ENCODE data around the gene STARD6. TPM values are rescaled to one million over a fixed set of nuclear protein-coding genes. Genes with fewer than 3 reads are reported as not detected.

Gene STARD6
- polyA plus RNA-seq, 1 of the 3 experiments (the other 2 are of a cell fraction): not detected

DNA sequence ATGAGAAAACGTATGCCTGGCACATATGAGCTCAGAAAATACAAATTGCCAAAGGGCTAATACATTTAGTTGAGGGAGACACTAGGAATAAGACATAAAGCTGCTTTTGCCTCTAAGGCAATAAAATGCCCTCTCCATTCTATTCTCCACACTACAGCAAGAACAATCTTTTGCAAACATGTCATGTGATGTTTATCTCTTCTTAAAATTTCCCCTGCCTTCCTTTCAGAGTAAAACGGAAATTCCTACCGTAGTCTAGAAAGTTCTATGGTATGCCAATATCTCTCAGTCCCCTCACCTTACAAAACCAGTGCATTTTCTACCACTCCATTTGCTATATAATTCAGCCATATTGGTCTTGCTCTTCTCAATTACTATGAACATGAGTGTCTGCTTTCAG lies 33.2 kb upstream of the STARD6 start:
- no peaks in the 10 kb centered on the region for H3K36me3 ChIP-seq (replicated peaks in 1 of 2; ENCODE audit: control insufficient read depth in 1 of 2, insufficient read depth in 2 of 2, low read length in 1 of 2)
- H3K79me2 ChIP-seq (ENCODE audit: insufficient read depth): no peaks in the 10 kb centered on the region
- no peak overlapping the region for H3K27ac ChIP-seq (ENCODE audit: low read depth in 2 of 2, low read length in 1 of 2)
- no peaks in the 10 kb centered on the region; a peak in 1 of 4 replicates for H3K4me1 ChIP-seq (ENCODE audit: control insufficient read depth in 1 of 2, insufficient read depth in 2 of 2, low read depth in 1 of 2, low read length in 1 of 2)
- H3K9me2 ChIP-seq: no peaks in the 10 kb centered on the region
- H3K27me3 ChIP-seq (ENCODE audit: insufficient read depth): no peaks in the 10 kb centered on the region
- no peak overlapping the region for H3K9ac ChIP-seq
- WGBS (ENCODE audit: low lambda C conversion rate): 84% methylated on average over 3 of the region's 3 CpGs
- ChIA-PET POLR2A (no interaction called here), CTCF (no interaction called here)
- H3K4me2 ChIP-seq: no peak overlapping the region
- H4K20me1 ChIP-seq (ENCODE audit: insufficient read depth): no peaks in the 10 kb centered on the region
- DNase-seq: no peak
- TF ChIP-seq MXI1 (IDR thresholded peaks at IDR 0.05; ENCODE audit: low read depth, low read length) (no peak), FOXJ3 (CRISPR knock-in tag; IDR thresholded peaks at IDR 0.05) (no peak), RAD21 (IDR thresholded peaks at IDR 0.05; ENCODE audit: low read length) (no peak), TCF12 (IDR thresholded peaks at IDR 0.05) (no peak), SMC3 (IDR thresholded peaks at IDR 0.05; ENCODE audit: low read depth, low read length) (no peak), EZH2phosphoT487 (IDR thresholded peaks at IDR 0.05; ENCODE audit: borderline replicate concordance, low read depth) (no peak), NFIC (IDR thresholded peaks at IDR 0.05; ENCODE audit: borderline replicate concordance) (no peak), FOSL2 (IDR thresholded peaks at IDR 0.05; ENCODE audit: borderline replicate concordance, low read depth) (no peak), FOXM1 (IDR thresholded peaks at IDR 0.05; ENCODE audit: low read depth) (no peak), MEF2A (IDR thresholded peaks at IDR 0.05; ENCODE audit: borderline replicate concordance, low read depth) (no peak), RXRA (IDR thresholded peaks at IDR 0.05; ENCODE audit: borderline replicate concordance, low read depth) (no peak), JUND (IDR thresholded peaks at IDR 0.05) (no peak)
- TF ChIP-seq, protein P1, sequence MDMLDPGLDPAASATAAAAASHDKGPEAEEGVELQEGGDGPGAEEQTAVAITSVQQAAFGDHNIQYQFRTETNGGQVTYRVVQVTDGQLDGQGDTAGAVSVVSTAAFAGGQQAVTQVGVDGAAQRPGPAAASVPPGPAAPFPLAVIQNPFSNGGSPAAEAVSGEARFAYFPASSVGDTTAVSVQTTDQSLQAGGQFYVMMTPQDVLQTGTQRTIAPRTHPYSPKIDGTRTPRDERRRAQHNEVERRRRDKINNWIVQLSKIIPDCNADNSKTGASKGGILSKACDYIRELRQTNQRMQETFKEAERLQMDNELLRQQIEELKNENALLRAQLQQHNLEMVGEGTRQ (IDR thresholded peaks at IDR 0.05; ENCODE audit: borderline replicate concordance, low read depth, low read length): no peak
- TF ChIP-seq, protein P2, sequence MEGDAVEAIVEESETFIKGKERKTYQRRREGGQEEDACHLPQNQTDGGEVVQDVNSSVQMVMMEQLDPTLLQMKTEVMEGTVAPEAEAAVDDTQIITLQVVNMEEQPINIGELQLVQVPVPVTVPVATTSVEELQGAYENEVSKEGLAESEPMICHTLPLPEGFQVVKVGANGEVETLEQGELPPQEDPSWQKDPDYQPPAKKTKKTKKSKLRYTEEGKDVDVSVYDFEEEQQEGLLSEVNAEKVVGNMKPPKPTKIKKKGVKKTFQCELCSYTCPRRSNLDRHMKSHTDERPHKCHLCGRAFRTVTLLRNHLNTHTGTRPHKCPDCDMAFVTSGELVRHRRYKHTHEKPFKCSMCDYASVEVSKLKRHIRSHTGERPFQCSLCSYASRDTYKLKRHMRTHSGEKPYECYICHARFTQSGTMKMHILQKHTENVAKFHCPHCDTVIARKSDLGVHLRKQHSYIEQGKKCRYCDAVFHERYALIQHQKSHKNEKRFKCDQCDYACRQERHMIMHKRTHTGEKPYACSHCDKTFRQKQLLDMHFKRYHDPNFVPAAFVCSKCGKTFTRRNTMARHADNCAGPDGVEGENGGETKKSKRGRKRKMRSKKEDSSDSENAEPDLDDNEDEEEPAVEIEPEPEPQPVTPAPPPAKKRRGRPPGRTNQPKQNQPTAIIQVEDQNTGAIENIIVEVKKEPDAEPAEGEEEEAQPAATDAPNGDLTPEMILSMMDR (IDR thresholded peaks at IDR 0.05): no peak
- TF ChIP-seq, protein P3, sequence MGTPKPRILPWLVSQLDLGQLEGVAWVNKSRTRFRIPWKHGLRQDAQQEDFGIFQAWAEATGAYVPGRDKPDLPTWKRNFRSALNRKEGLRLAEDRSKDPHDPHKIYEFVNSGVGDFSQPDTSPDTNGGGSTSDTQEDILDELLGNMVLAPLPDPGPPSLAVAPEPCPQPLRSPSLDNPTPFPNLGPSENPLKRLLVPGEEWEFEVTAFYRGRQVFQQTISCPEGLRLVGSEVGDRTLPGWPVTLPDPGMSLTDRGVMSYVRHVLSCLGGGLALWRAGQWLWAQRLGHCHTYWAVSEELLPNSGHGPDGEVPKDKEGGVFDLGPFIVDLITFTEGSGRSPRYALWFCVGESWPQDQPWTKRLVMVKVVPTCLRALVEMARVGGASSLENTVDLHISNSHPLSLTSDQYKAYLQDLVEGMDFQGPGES (IDR thresholded peaks at IDR 0.05; ENCODE audit: low read depth, low read length): no peak
- TF ChIP-seq, protein P4, sequence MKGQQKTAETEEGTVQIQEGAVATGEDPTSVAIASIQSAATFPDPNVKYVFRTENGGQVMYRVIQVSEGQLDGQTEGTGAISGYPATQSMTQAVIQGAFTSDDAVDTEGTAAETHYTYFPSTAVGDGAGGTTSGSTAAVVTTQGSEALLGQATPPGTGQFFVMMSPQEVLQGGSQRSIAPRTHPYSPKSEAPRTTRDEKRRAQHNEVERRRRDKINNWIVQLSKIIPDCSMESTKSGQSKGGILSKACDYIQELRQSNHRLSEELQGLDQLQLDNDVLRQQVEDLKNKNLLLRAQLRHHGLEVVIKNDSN (IDR thresholded peaks at IDR 0.05; ENCODE audit: borderline replicate concordance, low read depth): no peak
- TF ChIP-seq, protein P5, sequence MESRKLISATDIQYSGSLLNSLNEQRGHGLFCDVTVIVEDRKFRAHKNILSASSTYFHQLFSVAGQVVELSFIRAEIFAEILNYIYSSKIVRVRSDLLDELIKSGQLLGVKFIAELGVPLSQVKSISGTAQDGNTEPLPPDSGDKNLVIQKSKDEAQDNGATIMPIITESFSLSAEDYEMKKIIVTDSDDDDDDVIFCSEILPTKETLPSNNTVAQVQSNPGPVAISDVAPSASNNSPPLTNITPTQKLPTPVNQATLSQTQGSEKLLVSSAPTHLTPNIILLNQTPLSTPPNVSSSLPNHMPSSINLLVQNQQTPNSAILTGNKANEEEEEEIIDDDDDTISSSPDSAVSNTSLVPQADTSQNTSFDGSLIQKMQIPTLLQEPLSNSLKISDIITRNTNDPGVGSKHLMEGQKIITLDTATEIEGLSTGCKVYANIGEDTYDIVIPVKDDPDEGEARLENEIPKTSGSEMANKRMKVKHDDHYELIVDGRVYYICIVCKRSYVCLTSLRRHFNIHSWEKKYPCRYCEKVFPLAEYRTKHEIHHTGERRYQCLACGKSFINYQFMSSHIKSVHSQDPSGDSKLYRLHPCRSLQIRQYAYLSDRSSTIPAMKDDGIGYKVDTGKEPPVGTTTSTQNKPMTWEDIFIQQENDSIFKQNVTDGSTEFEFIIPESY (IDR thresholded peaks at IDR 0.05; ENCODE audit: borderline replicate concordance, low read depth): no peak
- no peak overlapping the region for H3K4me3 ChIP-seq (ENCODE audit: low read depth in 2 of 2, low read length in 1 of 2)
- H2AFZ ChIP-seq (ENCODE audit: low read depth): no peak overlapping the region
- H3K9me3 ChIP-seq: no peaks in the 10 kb centered on the region
- H3F3A ChIP-seq (replicated peaks; ENCODE audit: insufficient read depth): no peaks in the 10 kb centered on the region

All from SK-N-SH (cell line).